RWPE1 (cell line): Measurements from ENCODE around the gene GH2.
A peak's percentile ranks its signal among the peaks of the same experiment; 100 is the strongest.
"Not testable (repeated sequence)": the region's sequence is repeated elsewhere in the genome, so short reads cannot be mapped to it uniquely, and the experiment has no call there.

ENCODE experiments used
- CTCF ChIA-PET: fragments of 350-600 bp; sonication (Branson Sonifier 250); formaldehyde crosslinking; extraction: SDS; loops from one replicate; lab custom pipeline; 2021; lab: Yijun Ruan, JAX
- POLR2A ChIA-PET: fragments of 400-600 bp; formaldehyde crosslinking; extraction: SDS; loops from one replicate; lab custom pipeline; 2020; ENCODE audit warnings: antibody characterized with exemption; ENCODE audit not compliant: low non-redundant PET; lab: Yijun Ruan, JAX
- DNase-seq: peaks from one replicate; pipeline ENCODE4 v3.0.0; 2012; ENCODE audit warnings: low spot score
- H3K27ac ChIP-seq: fragments of 450-650 bp; 2 replicates; pipeline ENCODE4 v1.5.1; 2017
- TF ChIP-seq, protein P1 (sequence below): fragments of 450-650 bp; conservative IDR thresholded peaks from 2 replicates; pipeline ENCODE4 v1.5.1; 2017; ENCODE audit warnings: low read depth, mild to moderate bottlenecking

GH2 gene

GRCh38 chr17:63848834-63849689, 32.7 kb downstream of the GH2 start:
- CTCF ChIA-PET, result interaction anchor here (0.6 to 1.4 kb wide), 23 partner anchors 9 to 1306 kb away, joined by 3 to 12 read pairs (median 3); partner anchors contain the start of genes FTSJ3 and GH2
- TF ChIP-seq, protein P1, sequence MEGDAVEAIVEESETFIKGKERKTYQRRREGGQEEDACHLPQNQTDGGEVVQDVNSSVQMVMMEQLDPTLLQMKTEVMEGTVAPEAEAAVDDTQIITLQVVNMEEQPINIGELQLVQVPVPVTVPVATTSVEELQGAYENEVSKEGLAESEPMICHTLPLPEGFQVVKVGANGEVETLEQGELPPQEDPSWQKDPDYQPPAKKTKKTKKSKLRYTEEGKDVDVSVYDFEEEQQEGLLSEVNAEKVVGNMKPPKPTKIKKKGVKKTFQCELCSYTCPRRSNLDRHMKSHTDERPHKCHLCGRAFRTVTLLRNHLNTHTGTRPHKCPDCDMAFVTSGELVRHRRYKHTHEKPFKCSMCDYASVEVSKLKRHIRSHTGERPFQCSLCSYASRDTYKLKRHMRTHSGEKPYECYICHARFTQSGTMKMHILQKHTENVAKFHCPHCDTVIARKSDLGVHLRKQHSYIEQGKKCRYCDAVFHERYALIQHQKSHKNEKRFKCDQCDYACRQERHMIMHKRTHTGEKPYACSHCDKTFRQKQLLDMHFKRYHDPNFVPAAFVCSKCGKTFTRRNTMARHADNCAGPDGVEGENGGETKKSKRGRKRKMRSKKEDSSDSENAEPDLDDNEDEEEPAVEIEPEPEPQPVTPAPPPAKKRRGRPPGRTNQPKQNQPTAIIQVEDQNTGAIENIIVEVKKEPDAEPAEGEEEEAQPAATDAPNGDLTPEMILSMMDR, result peak; percentile 88
- peak overlapping the region; percentile 51 for H3K27ac ChIP-seq
- POLR2A ChIA-PET, result no interaction called here
- peak; percentile 92 for DNase-seq

GRCh38 chr17:63847525-63848249, 34.1 kb downstream of the GH2 start:
- DNase-seq, result no peak
- no peak overlapping the region for H3K27ac ChIP-seq
- TF ChIP-seq, protein P1, result no peak
- POLR2A ChIA-PET, result interaction anchor here (0.6 kb wide), 1 partner anchor 60 kb away, joined by 9 read pairs; no protein-coding TSS in a partner anchor
- CTCF ChIA-PET, result interaction anchor here (0.7 to 1.1 kb wide), 3 partner anchors 26 to 71 kb away, joined by 3 read pairs; no protein-coding TSS in a partner anchor

GRCh38 chr17:63845509-63845908, 36.2 kb downstream of the GH2 start:
- DNase-seq, result no peak
- H3K27ac ChIP-seq, result no peak overlapping the region
- TF ChIP-seq, protein P1, result no peak
- CTCF ChIA-PET, result interaction anchor here (0.6 kb wide), 1 partner anchor 10 kb away, joined by 4 read pairs; no protein-coding TSS in a partner anchor
- POLR2A ChIA-PET, result no interaction called here

GRCh38 chr17:63843910-63844677, 37.6 kb downstream of the GH2 start:
- ChIA-PET POLR2A (interaction anchor here (0.6 kb wide), 1 partner anchor 252 kb away, joined by 3 read pairs; no protein-coding TSS in a partner anchor), CTCF (interaction anchor here (0.5 to 1.5 kb wide), 3 partner anchors 9 to 287 kb away, joined by 3 to 5 read pairs (median 4); no protein-coding TSS in a partner anchor)
- TF ChIP-seq, protein P1, result no peak

GRCh38 chr17:63843387-63843888, 38.3 kb downstream of the GH2 start:
- DNase-seq, result not testable (repeated sequence)
- peak overlapping the region; percentile 93 for H3K27ac ChIP-seq
- CTCF ChIA-PET, result interaction anchor here (0.5 to 1.5 kb wide), 3 partner anchors 9 to 76 kb away, joined by 3 to 5 read pairs (median 4); no protein-coding TSS in a partner anchor
- POLR2A ChIA-PET, result interaction anchor here (0.6 kb wide), 2 partner anchors 74 to 252 kb away, joined by 3 to 5 read pairs; no protein-coding TSS in a partner anchor

More at GRCh38 chr17:63843910-63844677, 37.6 kb downstream of the GH2 start:
- H3K27ac ChIP-seq, result peak overlapping the region; percentile 93
- DNase-seq, result no peak
